ENCODE data around the gene KCNJ18.
"Not testable (repeated sequence)": the region's sequence is repeated elsewhere in the genome, so short reads cannot be mapped to it uniquely, and the experiment has no call there.

Gene KCNJ18

DNA sequence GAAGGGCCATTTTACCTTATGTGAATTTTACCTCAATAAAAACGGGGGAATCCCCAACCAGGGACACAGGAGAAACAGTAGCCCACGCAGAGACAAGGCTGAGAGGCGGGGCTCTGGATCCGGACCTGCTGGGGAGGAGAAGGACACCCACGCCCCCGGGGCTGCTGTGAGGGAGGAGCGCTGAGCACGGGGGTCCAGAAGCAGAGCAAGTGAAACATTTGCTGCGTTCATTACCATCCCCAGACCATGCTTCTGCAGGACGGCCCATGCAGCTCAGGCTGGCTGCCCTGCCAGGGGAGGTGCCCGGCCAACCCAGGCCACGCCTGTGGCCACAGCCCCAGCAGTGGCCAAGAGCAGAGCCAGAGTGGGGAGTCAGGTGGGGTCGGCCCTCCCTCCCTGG is 50.0 kb downstream of the KCNJ18 start:
- Histone ChIP-seq H3K27me3 (ENCODE audit: control insufficient read depth, insufficient read depth, low read length) (no peaks in the 10 kb centered on the region), H3K36me3 (ENCODE audit: control insufficient read depth, insufficient read depth, low read length) (no peaks in the 10 kb centered on the region), H3K4me1 (no peaks in the 10 kb centered on the region), H3K79me2 (no peaks in the 10 kb centered on the region), H3K4me3 (ENCODE audit: low read depth, low read length) (no peak overlapping the region), H3K4me2 (ENCODE audit: low read length) (no peak overlapping the region), H2AFZ (no peak overlapping the region), H3K9me3 (ENCODE audit: control insufficient read depth, low read length) (no peaks in the 10 kb centered on the region), H3K27ac (no peak overlapping the region), H3K9ac (no peak overlapping the region)
- TF ChIP-seq, protein P1, sequence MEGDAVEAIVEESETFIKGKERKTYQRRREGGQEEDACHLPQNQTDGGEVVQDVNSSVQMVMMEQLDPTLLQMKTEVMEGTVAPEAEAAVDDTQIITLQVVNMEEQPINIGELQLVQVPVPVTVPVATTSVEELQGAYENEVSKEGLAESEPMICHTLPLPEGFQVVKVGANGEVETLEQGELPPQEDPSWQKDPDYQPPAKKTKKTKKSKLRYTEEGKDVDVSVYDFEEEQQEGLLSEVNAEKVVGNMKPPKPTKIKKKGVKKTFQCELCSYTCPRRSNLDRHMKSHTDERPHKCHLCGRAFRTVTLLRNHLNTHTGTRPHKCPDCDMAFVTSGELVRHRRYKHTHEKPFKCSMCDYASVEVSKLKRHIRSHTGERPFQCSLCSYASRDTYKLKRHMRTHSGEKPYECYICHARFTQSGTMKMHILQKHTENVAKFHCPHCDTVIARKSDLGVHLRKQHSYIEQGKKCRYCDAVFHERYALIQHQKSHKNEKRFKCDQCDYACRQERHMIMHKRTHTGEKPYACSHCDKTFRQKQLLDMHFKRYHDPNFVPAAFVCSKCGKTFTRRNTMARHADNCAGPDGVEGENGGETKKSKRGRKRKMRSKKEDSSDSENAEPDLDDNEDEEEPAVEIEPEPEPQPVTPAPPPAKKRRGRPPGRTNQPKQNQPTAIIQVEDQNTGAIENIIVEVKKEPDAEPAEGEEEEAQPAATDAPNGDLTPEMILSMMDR (IDR thresholded peaks at IDR 0.05), result no peak

DNA sequence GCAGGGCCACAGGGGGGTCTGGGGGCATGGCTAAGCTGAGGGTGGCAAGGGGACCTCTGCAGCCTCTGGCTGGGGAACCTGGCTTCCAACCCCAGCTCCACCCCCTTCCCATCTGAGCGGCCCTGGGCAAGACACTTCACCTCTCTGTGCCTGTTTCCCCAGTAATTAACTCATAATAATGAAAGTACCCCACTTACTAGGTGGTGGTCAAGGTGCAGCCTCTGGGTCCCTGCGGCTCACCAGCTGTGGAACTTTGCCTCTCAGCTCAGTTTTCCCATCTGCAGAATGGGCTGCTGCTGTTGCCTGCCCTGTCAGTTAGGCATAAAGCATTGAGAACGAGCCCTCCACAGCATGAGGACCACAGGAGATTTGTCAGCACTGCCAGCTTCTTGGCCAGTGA is 51.8 kb downstream of the KCNJ18 start:
- not testable (repeated sequence) for H3K4me1 ChIP-seq; H3K9ac ChIP-seq; H3K4me3 ChIP-seq (ENCODE audit: low read depth, low read length); H3K79me2 ChIP-seq; H3K4me2 ChIP-seq (ENCODE audit: low read length); H3K9me3 ChIP-seq (ENCODE audit: control insufficient read depth, low read length); H3K27me3 ChIP-seq (ENCODE audit: control insufficient read depth, insufficient read depth, low read length); H3K36me3 ChIP-seq (ENCODE audit: control insufficient read depth, insufficient read depth, low read length); H3K27ac ChIP-seq; H2AFZ ChIP-seq

DNA sequence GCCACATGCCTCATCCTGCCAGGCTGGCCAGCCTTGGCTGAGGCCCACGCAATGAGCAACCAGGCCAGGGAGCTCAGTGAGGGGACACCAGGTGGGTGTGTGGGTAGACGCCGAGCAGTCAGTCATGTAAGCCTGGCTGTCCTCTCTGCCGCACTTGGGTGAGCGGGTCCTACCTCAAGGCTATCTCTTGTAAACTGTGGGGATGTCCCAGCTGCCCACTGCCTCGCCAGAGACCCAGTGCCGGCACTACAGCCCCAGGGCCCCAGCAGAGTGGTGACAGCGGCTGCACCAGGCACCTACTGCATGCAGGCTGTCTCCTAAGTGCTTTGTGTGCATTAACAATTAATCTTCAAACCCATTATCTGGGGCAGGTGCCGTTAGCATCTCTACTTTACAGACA is 52.3 kb downstream of the KCNJ18 start:
- H3K4me2 ChIP-seq (ENCODE audit: low read length); H3K9ac ChIP-seq; H3K27me3 ChIP-seq (ENCODE audit: control insufficient read depth, insufficient read depth, low read length); H3K36me3 ChIP-seq (ENCODE audit: control insufficient read depth, insufficient read depth, low read length); H3K79me2 ChIP-seq; H3K9me3 ChIP-seq (ENCODE audit: control insufficient read depth, low read length); H3K4me3 ChIP-seq (ENCODE audit: low read depth, low read length); H2AFZ ChIP-seq; H3K4me1 ChIP-seq; H3K27ac ChIP-seq: not testable (repeated sequence)

DNA sequence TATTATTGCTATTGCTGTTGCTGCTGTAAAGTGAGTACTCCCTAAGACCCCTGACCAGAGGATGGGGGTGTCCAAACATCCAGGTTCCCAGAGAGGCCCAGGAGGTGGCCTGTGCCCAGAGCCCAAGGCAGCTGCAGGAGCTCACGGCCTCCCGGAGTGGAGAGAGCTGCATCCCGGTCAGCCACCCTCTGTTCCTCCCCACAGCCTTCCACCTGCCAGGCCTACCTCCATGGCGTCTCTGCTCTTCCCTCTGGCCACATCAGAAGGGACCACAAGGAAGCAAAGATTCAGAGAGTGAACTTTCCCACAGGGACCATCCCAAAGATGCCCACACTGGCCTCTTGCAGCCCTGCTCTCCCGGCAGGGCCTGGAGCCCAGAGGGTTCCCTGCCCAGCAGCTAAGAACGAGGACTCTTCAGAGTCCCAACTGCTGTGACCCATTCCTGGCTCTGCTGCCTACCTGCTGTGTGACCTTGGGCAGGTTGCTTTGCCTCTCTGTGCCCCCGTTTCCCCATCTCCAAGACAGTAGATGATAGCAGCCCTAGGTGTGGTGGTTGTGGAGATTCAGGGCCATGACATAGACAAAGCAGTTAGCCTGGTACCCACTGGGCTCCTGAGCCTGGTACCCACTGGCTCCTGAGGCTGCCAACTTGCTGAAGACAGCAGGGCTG is 53.2 kb downstream of the KCNJ18 start:
- not testable (repeated sequence) for H3K9ac ChIP-seq; H3K4me1 ChIP-seq; H3K27me3 ChIP-seq (ENCODE audit: control insufficient read depth, insufficient read depth, low read length); H3K36me3 ChIP-seq (ENCODE audit: control insufficient read depth, insufficient read depth, low read length); H3K4me3 ChIP-seq (ENCODE audit: low read depth, low read length); H3K9me3 ChIP-seq (ENCODE audit: control insufficient read depth, low read length); H2AFZ ChIP-seq; H3K27ac ChIP-seq; H3K79me2 ChIP-seq; H3K4me2 ChIP-seq (ENCODE audit: low read length)

DNA sequence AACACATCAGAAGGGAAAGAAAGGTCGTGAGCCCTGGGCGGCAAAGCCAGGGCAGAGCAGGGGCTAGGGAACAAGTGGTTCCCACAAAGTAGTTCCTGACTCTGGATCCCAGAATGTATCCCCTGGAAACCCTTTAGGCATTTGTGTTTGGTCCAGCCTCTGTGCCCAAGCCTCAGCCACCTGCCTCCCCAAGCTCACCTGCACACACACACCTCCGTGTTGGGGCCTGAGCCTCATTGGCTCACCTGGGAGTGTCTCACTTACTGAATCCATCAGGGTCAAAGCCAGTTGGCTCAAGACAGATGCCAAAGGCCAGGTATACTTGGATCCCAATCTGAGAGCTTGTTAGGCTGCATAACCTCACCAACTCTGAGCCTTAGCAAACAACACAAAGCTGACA is 54.1 kb downstream of the KCNJ18 start:
- H3K9me3 ChIP-seq (ENCODE audit: control insufficient read depth, low read length); H3K4me3 ChIP-seq (ENCODE audit: low read depth, low read length); H3K36me3 ChIP-seq (ENCODE audit: control insufficient read depth, insufficient read depth, low read length); H3K4me1 ChIP-seq; H3K9ac ChIP-seq; H2AFZ ChIP-seq; H3K27me3 ChIP-seq (ENCODE audit: control insufficient read depth, insufficient read depth, low read length); H3K79me2 ChIP-seq; H3K27ac ChIP-seq; H3K4me2 ChIP-seq (ENCODE audit: low read length): not testable (repeated sequence)

DNA sequence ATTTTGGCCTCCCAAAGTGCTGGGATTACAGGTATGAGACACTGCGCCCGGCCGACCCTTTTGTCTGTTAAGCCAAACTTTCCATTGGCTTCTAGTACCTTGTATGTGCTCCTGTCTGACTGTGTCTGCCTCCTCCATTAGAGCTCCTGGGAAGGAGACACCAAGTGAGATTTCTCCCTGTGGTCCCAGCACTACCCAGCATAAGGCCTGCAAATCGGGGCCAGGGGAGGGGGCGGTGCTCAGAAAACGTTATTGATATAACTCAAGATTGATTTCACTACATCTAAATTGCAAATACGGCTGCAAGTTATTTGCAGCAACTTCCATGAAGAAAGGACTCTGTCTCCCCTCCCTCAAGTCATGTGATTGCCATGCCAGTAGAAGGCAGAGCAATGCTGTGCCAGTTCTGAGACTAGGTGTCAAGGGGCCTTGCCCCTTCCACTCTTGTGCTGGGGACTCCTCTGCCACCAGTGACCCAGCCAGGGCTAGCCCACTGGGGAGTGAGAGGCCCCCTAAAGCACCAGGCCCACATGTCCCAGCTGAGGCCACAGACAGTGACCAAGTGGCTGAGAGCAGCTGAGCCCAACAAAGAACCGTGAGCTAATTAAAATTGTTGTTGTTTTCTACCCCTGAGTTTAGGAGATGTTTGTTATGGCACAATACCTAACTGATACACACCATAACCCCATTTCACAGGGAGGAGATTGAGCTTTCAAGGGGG is 55.0 kb downstream of the KCNJ18 start:
- not testable (repeated sequence) for H3K4me3 ChIP-seq (ENCODE audit: low read depth, low read length); H3K9me3 ChIP-seq (ENCODE audit: control insufficient read depth, low read length); H3K36me3 ChIP-seq (ENCODE audit: control insufficient read depth, insufficient read depth, low read length); H3K27me3 ChIP-seq (ENCODE audit: control insufficient read depth, insufficient read depth, low read length); H2AFZ ChIP-seq; H3K9ac ChIP-seq; H3K4me1 ChIP-seq; H3K27ac ChIP-seq; H3K79me2 ChIP-seq; H3K4me2 ChIP-seq (ENCODE audit: low read length)

DNA sequence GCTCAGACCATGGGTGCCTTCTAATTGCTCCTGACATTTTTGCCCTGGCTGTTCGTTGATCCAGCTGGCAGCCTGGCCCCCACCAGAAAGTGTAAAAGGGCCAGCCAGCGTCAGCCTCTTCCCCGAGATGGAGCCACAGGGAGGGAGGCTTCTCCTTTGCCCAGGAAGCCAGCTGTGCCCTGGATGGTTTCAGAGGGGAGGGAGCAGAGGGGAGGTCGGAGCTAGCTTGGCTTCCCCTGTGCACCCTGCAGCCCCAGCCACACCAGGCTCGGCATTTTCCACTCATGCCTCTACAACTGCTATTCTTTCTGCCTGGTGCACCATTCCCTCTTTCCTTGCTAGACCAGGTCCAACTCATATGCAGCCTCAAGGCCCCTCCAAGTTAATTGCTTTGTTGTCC is 56.4 kb downstream of the KCNJ18 start:
- not testable (repeated sequence) for H3K9me3 ChIP-seq (ENCODE audit: control insufficient read depth, low read length); H3K36me3 ChIP-seq (ENCODE audit: control insufficient read depth, insufficient read depth, low read length); H3K4me2 ChIP-seq (ENCODE audit: low read length); H3K9ac ChIP-seq; H3K27ac ChIP-seq; H2AFZ ChIP-seq; H3K4me3 ChIP-seq (ENCODE audit: low read depth, low read length); H3K4me1 ChIP-seq; H3K27me3 ChIP-seq (ENCODE audit: control insufficient read depth, insufficient read depth, low read length); H3K79me2 ChIP-seq

DNA sequence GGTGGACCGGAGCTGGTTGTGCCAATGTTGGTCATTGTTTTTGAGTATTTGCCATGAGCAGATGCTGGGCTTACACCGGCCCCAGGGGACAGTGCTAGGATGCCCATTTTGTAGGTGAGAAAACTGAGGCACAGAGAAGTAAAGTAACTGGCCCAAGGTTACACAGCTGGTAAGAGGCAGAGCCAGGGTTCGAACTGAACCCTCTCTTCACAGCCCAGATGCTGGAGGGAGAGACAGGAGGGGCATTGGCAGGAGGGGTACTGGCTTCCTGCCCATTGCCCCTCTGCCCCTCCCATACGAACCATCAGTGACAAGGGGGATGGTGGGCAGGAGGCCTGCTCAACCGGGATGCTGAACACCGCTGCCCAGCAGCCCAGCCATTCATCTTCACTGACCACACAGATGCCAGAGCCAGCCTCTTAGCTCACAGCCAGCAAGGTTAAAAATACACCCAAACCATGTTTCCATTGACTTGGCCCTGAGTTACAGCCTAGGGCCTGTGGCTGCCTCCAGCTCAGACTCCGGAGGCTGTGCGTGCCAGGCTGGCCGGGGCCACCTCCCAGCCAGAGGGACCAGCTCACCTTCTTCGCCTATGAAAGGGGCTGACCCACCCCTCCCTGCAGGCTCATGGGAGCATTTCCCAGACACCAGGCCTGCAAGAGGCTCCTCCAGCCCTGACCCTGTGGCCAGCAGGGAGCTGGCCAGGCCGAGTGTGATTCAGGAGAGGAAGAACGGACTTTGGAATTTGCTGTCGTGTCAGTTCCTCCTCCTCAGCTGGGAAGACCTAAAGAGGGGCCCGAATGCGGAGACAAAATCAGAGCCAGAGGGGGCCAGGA is 57.6 kb downstream of the KCNJ18 start:
- not testable (repeated sequence) for H3K9me3 ChIP-seq (ENCODE audit: control insufficient read depth, low read length)

DNA sequence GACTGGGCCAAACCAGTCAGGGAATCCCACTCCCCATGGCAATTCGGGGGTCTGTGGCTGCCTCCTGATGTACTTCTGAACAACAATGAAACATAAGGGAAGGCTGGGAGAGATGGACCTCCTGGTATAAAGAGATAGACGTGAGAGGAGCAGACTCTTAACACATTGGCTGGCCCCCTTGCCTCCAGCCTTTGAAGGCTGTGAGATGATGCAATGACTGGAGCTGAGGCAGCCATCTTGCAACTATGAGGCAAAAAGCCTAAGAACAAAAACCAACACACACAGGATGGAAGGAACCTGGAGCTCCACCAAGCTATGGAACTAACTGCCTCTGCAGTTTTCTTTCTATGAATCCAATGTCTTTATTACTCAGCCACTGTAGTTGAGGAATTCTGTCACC is 58.8 kb downstream of the KCNJ18 start:
- H3K9me3 ChIP-seq (ENCODE audit: control insufficient read depth, low read length); H3K9ac ChIP-seq; H3K27me3 ChIP-seq (ENCODE audit: control insufficient read depth, insufficient read depth, low read length); H3K36me3 ChIP-seq (ENCODE audit: control insufficient read depth, insufficient read depth, low read length); H3K27ac ChIP-seq; H2AFZ ChIP-seq; H3K4me2 ChIP-seq (ENCODE audit: low read length); H3K4me3 ChIP-seq (ENCODE audit: low read depth, low read length); H3K4me1 ChIP-seq; H3K79me2 ChIP-seq: not testable (repeated sequence)

More for the DNA sequence above, 57.6 kb downstream of the KCNJ18 start:
- not testable (repeated sequence) for H3K79me2 ChIP-seq; H3K4me3 ChIP-seq (ENCODE audit: low read depth, low read length); H3K27ac ChIP-seq; H3K36me3 ChIP-seq (ENCODE audit: control insufficient read depth, insufficient read depth, low read length); H3K4me1 ChIP-seq; H2AFZ ChIP-seq; H3K27me3 ChIP-seq (ENCODE audit: control insufficient read depth, insufficient read depth, low read length); H3K9ac ChIP-seq; H3K4me2 ChIP-seq (ENCODE audit: low read length)
